Retinal pigment epithelial cell (primary cell): ENCODE results near the gene NELL2.
"Not testable (repeated sequence)": the region's sequence is repeated elsewhere in the genome, so short reads cannot be mapped to it uniquely, and the experiment has no call there.

Experiments used
- DNase-seq: peaks from one replicate; pipeline ENCODE4 v3.0.0-alpha.2; 2010; ENCODE audit warnings: low read depth
- H3K4me3 ChIP-seq: 2 replicates; pipeline ENCODE4 v1.5.1; 2011; ENCODE audit warnings: mild to moderate bottlenecking, low read length, control low read depth, moderate library complexity
- TF ChIP-seq, protein P1 (sequence below): conservative IDR thresholded peaks from 2 replicates; pipeline ENCODE4 v1.5.1; 2011; ENCODE audit warnings: low read depth, low read length, control low read depth, inconsistent platforms

NELL2 gene

DNA sequence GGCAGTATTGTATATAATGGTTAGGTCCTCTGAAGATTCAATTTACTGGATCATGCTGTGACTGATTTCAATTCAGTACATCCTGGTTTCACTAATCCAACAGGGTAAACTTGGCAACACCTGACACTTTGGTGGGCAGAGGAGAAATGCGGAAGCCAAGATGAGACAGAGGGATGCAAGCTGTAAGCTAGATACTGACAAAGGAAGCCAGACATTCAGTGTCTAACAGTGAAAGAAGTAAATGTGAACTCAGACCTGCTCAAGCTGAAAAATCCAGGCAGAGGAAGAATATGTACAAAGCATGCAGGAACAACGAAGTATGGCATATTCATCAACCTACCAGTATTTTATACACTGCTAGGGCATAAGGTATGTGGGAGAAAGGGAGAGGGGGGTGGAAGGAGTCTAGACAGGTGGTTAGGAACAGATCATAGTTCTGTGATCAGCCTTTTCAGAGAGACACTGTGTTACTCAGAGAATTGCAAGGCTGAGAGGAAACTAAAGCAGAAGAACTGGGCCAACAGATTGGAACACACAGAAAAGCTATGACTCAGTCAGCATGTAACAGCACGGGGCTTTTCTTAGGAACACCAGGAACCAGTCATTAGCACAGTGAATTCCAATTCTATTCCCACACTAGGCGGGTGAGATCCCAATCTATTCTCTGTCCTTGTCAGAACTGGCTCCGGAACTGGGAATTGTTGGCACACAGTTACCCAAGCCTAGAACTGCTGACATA, 40.3 kb downstream of the NELL2 start:
- TF ChIP-seq, protein P1, sequence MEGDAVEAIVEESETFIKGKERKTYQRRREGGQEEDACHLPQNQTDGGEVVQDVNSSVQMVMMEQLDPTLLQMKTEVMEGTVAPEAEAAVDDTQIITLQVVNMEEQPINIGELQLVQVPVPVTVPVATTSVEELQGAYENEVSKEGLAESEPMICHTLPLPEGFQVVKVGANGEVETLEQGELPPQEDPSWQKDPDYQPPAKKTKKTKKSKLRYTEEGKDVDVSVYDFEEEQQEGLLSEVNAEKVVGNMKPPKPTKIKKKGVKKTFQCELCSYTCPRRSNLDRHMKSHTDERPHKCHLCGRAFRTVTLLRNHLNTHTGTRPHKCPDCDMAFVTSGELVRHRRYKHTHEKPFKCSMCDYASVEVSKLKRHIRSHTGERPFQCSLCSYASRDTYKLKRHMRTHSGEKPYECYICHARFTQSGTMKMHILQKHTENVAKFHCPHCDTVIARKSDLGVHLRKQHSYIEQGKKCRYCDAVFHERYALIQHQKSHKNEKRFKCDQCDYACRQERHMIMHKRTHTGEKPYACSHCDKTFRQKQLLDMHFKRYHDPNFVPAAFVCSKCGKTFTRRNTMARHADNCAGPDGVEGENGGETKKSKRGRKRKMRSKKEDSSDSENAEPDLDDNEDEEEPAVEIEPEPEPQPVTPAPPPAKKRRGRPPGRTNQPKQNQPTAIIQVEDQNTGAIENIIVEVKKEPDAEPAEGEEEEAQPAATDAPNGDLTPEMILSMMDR: no peak
- H3K4me3 ChIP-seq: no peak overlapping the region
- peak; percentile 46 for DNase-seq

DNA sequence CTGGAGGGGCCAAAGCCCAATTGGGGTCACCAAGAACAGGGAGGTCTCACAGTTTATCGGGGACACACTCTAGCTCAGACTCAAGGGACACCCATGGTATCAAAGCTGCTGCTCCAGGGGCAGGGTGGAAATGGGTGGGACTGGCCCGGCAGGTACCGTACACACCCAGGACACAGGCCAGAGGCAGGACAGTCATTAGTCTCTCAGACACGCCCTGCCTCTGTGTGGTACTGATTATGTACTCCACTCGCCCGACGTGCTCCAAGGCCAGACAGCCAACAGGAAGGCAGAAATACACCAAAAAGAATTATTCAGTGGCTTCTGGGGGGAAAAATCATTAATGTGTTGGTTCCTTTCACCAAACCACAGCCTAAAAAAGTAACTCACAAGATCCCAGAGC, 41.1 kb downstream of the NELL2 start:
- not testable (repeated sequence) for DNase-seq, H3K4me3 ChIP-seq

DNA sequence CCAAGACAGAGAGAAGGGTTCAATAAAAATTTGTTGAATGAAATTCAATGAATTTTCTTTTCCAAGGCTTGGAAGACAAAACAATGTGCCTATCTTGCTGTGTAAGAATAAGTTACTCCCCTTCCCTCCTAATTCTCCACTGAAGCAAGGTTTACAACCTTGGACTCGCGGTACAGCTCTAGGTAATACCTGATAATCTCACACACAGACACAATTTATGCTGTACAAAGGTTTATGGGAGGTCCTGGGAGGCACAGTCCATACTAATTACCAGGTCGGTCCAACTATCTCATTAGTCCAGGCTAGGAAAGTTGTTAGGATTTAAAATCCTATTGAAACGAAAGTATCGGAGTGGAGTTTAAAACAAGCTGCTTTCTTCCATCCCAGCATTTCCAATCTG, 42.6 kb downstream of the NELL2 start:
- no peak for DNase-seq
- peak overlapping the region; percentile 29 for H3K4me3 ChIP-seq
- TF ChIP-seq, protein P1: no peak

DNA sequence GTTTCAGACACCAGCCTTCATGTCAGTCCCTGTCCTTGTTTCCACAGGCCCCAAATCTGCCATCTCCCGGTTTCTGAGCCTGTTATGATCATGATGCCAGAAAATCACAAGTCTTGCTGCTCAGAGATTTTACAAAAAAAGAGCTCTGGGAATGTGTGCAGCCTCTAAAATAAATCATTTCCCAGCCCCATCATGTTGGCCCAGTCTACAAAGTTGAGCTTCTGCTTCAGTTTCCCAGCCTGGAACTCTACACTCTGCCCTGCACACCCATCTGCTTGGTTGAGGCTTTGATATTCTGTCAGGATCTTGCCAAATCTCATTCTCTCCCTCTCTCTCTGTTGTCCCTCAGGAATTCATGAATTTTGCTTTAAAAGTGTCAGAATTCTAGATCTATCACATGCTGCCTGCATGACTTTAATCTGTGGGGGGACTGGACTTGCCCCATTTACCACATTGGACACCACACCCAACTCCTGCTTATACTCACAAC, 45.5 kb downstream of the NELL2 start:
- no peak for DNase-seq
- no peak overlapping the region for H3K4me3 ChIP-seq
- TF ChIP-seq, protein P1: no peak

DNA sequence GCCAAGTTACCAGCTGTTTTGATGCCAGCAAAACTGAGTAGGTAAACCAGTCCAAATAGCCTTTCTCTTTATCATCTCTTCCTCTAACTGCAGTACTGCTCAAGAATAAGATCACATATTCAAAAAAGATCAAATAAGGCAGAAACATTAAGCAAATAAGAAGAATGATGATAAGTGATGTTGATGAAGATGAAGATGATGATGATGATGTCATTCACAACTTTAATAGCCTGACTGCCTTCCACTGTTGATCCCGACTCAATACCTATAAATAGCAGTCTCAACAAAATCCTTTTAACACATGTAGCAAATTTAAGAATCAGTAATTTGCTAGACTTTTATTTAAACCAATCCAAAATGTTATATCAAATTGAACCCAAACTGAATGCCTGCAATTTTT, 47.1 kb downstream of the NELL2 start:
- DNase-seq: no peak

DNA sequence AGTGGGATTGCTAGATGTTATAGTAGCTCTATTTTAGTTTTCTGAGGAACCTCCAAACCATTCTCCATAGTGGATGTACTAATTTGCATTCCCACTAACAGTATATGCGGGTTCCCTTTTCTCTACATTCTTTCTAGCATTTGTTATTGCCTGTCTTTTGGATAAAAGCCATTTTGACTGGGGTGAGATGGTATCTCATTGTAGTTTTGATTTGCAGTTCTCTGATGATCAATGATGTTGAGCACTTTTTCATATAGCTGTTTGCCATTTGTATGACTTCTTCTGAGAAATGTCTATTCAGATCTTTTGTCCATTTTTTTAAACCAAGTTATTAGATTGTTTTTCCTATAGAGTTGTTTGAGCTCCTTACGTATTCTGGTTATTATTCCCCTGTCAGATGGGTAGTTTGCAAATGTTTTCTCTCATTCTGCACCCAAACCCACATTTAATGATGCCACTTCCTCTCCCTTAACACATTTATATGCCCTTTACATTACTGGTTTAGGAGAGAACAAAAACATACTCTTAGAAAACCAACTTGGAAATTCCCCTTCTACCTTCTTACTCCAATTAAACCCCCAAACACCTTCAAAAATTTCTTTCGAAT, 48.2 kb downstream of the NELL2 start:
- no peak for DNase-seq
- no peak overlapping the region for H3K4me3 ChIP-seq
- TF ChIP-seq, protein P1: no peak

More for the DNA sequence above, 47.1 kb downstream of the NELL2 start:
- TF ChIP-seq, protein P1: no peak
- H3K4me3 ChIP-seq: no peak overlapping the region

DNA sequence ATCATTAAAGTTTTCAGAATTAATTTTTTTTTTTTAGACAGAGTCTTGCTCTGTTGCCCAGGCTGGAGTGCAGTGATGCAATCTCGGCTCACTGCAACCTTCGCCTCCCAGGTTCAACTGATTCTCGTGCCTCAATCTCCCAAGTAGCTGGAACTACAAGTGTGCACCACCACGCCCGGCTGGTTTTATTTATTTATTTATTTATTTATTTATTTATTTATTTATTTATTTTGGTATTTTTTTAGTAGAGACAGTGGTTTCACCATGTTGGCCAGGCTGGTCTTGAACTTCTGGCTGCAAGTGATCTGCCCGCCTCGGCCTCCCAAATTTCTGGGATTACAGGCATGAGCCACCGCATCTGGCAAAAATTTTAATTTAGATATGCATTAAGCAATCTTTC, 54.4 kb downstream of the NELL2 start:
- DNase-seq, H3K4me3 ChIP-seq: not testable (repeated sequence)

DNA sequence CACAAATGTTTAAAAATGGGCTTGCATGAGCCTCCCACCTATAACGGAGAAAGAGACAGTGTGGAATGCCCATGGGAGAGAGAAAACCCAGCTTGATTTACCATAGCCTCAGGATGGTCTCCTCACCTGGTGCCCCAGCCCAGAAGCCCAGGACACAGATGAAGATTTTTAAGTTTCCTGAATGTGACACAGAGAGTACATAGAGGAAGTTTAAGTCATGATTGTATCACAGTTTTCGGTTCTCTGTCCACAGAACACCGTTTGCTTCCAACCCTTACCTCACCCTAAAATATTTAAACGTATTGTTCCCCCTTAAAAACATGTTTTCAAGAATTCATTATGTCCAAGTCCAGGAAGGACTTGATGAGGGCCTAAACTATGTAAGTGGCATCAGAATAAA, 56.2 kb downstream of the NELL2 start:
- no peak overlapping the region for H3K4me3 ChIP-seq
- TF ChIP-seq, protein P1: no peak
- no peak for DNase-seq
